CD4-positive, alpha-beta T cell treated with Interleukin-6 for 4 hours (primary cell): ENCODE results near the gene AFF4.
"Not testable (repeated sequence)": the region's sequence is repeated elsewhere in the genome, so short reads cannot be mapped to it uniquely, and the experiment has no call there.

Source experiments
- DNase-seq: peaks from one replicate; pipeline ENCODE4 v3.0.0-alpha.2; 2020; ENCODE audit warnings: mixed read lengths

AFF4 gene

DNA sequence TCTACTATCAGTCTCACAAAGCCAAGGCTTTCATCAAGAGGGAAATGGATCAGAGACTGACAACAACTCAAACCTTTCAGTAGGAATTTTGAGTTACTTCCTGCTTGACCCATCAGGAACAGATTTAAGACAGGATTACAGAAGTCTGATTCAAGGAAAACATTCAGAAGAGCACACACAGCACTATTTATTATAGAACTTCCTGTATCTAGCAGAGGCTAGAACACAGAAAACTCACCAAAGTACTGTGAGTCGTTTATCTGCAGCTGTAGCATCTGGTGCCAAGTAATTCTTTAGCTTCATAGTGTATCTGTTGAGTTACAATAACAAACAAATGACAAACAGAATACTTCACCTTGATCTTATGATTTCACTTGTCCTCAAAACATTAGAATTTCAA lies 76.2 kb downstream of the AFF4 start:
- DNase-seq, result no peak

DNA sequence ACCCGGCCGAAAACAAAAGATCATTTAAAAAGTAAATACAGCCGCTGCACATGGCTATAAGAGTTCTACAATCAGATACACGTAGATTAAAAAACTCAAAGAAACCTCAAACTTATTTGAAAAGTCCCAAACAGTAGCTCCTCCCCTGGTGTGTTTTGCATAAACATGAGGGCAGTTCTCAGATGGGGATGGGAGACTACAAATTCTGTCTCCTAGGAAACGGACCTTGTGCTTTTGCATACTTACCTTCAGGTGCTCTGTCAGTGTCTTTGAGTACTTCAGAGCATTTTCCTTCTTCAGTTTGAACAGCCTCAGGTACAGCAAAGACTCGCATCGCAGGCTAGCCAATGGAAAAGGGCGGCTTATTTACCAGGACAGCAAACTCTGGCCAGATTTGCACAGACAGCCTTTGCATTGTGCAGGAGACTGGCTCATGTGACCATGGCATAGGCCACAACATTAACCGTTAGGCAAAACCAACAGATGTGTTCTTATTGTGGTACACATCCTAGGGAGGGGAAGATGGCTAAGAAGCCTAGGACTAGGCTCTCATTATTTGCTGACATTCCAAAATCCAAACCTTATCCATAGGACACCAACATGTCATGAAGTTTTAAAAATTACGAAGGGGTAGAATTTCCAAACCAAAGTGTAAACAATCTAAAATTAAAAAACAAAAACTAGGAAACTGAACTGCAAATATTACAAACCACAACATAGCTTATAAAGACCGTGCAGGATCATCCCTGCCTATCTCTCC lies 77.2 kb downstream of the AFF4 start:
- DNase-seq, result no peak

DNA sequence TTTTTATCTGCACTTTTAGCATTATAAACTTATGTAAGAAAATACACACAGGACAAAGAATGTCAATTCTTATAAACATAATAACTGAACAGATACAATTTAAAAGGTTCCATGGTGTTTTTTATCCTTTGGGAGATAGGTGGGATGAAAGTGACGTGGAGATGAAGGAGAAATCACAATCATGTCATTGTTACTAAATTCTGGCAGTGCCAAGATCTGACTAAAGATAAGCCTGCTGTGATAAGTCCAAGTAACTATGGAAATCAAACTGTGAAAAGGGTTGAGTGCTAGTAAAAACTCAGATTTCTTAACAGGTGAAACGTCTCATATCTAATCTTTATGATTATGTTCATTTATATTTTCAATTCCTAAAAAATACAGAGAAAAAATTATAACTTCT lies 78.9 kb downstream of the AFF4 start:
- no peak for DNase-seq

DNA sequence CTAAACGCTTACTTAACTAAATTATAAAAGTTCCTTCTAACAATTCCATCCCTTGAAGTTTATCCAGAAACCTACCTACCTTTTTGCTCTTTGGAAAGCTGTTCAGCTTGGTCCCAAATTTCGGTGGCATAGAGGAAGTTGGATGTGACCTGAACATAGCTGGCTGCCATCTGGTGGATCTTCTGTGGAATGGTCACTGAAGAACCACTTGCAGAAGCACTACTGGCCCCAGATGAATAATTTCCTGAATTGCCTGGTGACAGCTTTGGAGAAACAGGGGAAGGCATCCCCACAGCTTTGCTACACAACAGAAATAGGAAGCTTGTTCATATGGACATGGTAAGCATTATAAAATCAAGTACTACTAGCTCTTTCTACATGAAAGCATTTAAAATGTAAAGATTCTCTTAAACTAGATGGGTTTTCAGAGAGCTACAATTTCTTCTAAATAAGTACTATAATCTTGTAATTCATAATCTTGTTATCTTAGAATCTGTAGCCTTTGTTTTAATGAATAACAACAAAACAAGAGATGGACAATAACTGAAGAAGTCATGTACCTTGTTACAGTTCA lies 80.1 kb downstream of the AFF4 start:
- peak; percentile 43 for DNase-seq

DNA sequence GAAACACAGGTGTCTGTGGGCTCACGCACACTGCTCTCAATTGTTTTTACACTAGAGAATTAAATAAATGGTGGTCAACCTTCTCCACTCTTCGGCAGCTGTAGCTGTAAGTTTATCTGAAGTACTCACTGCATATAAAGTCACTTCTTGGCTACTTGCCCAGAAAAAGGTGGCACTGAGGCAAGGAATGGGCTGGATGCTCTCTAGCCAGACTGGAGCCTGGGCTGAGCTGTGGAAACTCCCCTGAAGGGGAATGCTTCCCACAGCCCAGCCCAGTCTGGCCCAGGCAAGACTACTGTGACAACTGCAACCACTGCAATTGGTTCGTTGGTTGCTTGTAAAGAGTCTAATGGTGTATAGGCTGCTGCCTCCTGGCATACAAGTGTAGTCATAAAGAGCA lies 85.5 kb downstream of the AFF4 start:
- no peak for DNase-seq

DNA sequence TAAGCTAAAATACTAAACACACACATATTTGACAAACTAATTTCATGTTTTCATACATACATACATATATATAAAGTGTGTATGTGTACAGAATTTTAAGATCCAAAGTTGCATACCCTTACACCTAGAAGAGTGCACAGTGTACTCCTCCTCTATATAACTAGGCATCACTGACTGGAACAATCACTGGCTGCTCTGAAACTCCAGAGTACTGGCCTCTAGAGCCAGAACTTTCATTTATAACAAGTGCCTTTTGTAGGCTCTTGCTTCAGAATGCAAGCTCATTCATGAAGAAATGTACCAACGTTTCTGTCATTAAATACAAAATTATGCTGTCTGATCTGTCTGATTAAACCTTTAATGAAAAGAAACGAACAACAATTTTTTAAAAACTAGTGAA lies 86.0 kb downstream of the AFF4 start:
- DNase-seq, result no peak

DNA sequence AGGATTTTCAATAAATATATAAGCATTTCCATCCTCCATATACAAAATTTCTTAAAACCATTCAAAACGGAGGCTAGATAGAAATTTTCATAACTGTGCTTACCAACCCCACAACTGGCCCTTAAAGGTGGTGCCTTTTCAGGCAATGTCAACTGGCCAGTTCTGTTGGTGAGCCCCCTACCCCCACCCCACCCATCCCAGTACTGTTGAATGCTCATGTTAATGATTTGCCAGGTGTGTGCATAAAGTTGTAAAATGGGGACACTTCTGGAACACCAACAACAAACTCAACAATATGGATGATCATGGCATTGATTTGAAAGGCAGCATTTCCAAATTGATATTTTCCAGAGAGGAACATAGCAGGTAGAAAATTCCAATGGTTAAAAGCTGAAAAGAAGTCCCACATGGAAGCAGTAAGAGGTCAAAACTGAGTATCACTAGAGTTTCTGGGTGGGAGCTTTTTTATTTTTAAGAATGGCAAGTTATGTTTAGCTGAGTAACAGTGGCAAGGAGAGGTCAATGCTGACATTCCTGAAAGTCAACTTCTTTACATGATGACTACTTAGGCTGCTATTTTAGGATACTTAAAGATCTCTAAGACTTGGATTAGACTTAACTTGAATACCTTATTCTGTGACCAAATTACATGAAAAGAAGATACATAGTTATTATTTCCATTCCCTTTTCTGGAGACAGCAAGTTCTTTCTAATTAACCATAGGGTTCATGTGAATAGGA lies 87.2 kb downstream of the AFF4 start:
- no peak for DNase-seq

DNA sequence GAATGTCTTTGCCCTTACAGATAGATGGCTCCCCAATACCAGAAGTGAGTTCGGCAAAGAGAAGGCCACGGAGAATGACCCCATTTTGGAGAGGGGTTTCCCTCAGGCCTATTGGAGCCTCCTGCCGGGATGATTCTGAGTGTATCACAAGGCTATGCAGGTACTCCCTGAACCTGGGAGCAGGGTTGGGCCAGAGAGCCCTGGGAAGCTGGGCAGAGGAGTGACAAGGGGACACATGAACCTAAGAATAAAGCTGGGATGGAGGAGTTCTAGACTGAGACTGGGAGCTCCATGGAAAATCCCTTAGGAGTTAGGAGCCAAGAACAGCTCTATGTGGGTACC lies 89.5 kb downstream of the AFF4 start:
- no peak for DNase-seq

DNA sequence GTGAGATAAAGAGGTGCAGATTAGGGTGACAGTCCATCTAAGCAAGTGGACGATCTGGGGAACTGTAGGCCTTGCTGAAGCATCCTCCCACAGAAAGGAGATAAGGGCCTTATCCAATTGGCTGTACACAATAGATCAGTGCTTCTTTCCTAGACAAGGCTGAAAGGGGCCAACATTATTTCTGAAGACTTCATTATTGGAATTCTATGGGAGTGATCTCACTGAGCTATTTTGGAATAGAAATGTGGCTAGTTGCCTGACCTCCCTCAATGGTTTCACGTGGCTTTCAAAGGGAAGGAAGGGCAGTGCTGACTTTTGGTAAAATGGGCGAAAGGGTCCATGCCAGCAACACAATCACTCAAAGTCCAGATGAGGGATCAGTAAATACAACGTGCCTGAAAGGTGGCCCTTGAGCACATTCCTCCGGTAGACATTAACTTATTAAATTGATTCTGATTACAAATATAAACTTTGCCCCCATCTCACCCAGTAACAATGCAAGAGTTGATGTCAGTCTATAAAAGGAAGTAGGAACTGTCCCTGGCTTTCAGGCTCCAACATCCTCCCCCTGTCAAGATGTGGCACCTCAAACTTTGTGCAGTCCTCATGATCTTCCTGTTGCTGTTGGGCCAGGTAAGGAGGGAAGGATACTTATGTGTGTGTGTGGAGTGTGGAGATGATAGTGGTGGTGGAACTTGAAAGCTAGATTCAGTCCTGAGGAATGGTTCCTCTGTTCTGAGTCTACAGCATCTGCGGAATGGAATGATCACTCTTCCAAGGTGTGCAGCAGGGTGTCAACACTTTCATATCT lies 90.1 kb downstream of the AFF4 start, which contains the start of gene LEAP2:
TSS of gene LEAP2 (plus strand) at position 550 of the 811 bp plus-strand sequence. CDS start at position 577, 27 bp downstream.
- no peak for DNase-seq

DNA sequence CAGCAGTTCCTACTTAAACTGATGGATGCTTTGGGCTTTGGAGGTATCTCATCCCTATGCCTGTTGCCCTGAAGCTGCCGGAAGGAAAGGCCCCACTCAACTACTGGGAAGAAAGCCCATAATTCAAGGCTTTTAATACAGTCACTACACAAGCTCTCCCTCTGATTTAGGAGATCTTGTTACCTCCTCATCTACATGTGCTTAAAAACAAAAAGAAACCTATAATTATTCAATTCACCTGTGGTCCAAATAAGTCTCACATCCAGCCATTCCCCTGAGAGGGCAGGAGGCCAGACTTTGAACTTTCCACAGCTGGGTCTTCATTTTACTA lies 90.7 kb downstream of the AFF4 start:
- DNase-seq, result no peak

DNA sequence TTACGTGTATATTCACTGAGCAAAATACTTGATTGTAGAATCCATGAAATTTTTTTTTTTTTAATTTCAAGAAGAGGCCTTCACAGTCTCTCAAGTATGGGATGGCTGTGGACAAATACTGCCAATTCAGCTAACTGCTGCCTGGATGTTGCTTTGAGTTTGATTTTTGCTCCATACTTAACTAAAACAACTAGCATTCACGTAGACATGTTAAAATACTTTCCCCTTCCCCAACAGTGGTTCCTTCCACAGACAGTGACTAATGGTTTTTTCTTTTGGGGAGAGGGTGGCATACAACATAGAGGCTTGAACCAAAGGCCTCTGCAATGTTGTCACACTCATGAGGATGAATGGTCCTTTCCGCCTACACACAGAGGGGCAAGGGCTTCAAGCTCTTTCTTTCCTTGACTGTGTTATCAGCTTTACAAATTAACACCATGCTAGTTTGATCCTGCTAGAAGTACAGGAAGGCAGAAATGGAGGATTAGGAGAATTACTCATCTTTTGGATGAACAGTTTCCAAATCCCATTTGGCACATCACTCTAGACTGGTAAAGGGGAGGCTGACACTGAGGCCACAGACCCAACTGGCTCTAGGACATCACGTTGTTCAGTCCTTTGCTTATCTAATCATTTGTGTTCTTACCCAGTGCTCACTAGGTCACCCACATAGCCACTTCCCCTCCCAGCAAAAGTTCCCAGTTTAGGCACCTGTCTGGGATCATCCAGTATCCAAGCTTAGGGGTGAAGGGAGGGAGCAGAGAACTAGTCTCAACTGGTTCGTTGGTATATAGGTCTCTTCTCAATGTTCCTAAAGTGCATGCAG lies 91.8 kb downstream of the AFF4 start:
- DNase-seq, result no peak

DNA sequence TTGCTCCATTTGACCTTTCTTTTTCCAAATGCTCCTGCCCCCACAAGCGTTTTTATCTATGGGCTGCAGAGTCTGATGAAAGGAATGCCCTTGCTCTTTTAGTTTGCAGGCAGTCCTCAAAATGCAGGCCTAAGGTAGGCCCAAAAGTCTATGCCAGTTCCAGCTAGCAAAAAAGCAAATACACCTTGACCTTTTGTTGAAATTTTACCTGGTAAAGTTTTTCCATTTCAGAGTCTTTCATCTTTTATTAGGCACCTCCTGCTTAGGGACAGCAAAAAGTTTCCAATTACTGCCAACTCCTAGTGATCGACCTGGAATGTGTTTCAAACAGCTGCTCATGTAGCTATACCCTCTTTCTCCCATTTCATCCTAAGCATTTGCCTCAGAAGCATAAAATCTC lies 92.6 kb downstream of the AFF4 start:
- no peak for DNase-seq

DNA sequence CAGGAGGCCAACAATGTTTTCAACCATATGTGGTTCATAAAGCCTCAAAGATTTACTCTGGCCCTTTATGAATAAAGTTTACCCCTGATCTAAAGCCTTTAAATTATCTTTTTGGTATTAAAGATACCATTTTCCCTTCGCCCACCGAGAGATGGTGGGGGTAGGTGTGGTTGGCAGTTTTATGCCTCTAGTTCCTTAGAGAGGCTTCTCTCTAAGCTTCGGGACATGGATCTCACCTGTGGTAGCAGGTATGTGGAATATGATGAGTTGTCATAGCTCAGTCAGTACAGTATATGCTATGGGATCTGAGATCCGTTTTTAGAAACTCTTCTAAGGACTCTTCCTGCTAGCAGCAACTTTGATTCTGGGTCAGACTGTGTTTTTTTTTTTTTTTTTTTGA lies 94.7 kb downstream of the AFF4 start:
- no peak for DNase-seq

DNA sequence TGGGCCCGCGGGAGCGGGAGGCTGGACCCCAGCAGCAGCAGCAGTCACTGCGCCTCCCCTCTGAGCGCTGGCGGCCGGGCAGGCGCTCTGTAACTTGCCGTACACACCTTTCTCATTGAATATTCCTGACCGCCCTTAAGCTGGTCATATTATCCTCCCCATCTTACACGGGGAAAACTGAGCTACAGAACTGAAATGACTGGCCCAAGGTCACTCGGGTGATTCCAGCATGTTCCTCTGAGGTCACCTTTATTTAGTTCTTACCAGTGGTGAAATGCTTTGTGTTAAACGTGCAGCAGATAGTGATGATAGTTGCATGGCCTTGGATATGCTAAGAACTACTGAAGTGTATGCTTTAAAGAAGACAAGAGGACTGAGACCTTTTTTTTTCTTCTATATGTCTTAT lies 96.4 kb downstream of the AFF4 start:
- no peak for DNase-seq

DNA sequence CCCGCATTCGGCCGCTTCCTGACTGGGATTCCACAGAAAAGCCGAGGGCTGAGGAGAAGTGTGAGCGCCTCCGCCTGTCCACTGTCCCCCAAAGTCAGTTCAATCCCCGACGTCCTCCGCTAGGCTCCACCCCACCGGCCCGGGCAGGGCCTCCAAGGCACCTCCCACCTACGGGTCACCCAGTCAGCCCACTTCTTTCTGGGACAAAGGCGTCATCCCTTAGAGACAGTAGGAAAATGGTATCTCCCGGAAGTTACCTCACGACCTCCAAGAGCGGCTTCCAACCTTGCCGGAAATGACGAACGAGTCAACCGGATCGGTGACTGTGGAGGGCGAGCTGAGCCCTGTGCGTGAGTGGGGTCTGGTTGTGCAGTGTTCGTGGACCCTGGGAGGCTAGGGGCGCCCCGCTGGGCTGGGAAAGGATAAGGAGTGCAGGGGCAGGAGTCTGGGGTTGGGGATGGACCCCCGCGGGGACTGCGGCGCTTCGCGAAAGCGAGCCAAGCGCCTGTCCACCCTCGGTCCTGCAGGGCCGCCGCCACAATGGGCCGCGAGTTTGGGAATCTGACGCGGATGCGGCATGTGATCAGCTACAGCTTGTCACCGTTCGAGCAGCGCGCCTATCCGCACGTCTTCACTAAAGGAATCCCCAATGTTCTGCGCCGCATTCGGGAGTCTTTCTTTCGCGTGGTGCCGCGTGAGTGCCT lies 96.9 kb downstream of the AFF4 start, which contains the start of the genes GDF9 and UQCRQ:
TSS of gene GDF9 (minus strand) at position 128 of the 704 bp plus-strand sequence. CDS start 1,936 bp downstream, outside the sequence.
TSS of gene UQCRQ (plus strand) at position 301 of the 704 bp plus-strand sequence. CDS start at position 541, 240 bp downstream.
- DNase-seq, result peak; percentile 93

DNA sequence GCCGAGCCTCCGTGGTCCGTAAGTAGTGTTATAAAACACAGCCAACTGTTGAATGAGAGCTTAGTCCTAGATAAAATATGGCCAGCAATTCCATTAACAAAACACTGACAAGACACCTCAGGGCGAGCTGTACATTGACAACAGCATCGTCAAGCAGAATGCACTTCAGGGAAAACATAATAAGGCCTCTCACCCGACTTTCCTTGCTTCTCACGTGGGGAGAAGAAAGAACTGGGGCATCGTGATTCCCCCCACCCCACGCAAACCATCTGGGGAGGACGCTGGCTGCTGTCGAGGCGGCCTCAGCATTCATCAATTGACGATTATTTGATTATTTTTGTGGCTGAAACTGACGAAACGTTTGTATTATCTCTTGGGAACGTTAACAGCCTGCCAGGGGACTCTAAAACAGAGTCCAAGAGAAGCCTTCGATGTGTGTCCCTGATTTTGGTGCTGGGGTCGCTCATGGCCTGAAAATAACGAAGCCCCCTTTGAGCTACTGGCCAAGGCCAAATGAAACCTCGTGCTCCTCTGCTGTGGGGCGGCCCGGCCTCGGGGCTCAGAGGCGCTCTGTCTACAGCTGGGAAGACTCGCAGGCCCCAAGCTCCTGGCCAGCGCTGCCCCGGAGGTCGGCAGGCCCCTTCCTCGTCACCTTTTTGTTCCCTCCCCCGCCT lies 97.6 kb downstream of the AFF4 start:
- no peak for DNase-seq

DNA sequence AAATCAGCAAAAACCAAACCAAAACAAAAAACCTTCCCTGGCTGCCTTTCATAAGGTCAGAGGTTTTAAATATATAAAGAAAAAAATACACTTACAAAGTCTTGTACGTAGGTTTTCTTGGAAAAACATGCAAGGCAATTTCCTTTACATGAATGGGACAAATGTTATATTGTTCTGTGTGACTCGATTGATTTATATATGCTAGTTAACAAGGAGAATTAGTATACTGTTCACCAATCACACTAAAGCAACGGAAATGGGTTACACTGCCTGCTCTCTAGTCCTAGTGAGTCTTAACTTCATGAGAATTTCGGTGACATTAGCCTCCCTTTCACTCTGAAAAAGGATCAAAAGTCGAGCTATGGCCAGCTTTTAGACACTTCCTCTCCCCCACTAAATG lies 102.7 kb downstream of the AFF4 start:
- no peak for DNase-seq

DNA sequence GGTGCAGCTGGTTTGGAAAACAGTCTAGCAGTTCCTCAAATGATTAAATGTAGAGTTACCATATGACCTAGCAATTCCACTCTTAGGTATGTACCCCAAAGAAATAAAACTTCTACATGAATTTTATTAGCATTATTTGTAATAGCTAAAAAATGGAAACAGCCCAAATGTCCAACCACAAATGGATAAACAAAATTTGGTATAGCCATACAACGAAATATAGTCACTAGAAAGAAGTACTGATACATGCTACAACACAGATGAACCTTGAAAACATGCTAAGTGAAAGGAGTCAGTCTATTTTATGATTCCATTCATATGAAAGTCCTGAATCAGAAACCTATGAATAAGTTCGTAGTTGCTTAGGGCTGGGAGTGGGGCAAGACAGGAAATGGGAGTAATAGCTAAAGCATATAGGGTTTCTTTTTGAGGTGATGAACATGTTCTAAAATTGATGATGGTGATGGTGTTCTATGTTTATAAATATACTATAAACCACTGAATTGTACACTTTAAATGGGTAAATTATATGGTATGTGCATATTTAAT lies 103.5 kb downstream of the AFF4 start:
- DNase-seq, result no peak

DNA sequence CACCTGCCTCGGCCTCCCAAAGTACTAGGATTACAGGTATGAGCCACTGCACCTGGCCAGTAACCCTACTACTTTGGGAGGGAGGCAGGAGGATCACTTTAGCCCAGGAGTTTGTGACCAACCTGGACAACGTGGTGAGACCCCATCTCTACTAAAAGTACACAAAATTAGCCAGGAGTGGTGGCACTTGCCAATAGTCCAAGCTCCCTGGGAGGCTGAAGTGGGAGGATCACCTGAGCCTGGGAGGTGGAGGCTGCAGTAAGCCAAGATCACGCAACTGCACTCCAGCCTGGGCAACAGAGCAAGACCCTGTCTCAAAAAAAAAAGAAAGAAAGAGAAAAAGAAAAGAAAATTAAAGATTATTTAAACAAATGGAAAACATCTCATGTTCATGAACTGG lies 107.4 kb downstream of the AFF4 start:
- DNase-seq, result no peak

DNA sequence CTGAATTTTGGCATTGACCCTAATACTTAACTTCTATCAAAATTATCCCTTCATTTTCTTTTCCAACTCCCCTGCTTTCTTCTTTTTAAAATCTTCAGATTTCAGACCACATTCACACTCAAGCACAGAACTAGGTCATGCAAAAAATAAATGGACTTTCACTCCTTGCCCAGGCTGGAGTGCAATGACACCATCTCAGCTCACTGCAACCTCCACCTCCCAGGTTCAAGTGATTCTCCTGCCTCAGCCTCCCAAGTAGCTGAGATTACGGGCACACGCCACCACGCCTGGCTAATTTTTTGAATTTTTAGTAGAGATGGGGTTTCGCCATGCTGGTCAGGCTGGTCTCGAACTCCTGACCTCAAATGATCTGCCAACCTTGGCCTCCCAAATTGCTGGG lies 108.4 kb downstream of the AFF4 start:
- not testable (repeated sequence) for DNase-seq

DNA sequence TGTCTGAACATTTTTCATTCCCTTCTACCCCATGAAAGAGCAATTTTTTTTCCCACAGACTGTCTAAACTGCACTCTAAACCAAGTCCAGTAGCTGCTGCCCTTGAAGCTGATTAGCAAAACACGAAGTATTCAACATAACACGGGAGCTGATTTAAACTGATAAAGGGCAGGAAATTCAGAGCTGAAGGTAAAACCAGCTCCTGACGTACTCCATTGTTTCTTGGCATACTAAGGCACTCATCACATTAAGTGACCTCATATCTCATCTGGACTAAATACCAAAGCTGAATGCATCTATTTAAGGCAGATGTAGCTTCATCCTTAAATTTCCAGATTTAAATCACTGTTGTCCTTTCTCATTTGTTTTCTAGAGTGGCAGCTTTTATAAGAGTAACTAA lies 109.1 kb downstream of the AFF4 start:
- DNase-seq, result no peak
